LNCAP (cell line): ENCODE results near the gene FNIP1.

ENCODE experiments used
- TF ChIP-seq, protein P1 (sequence below): fragments of 450-650 bp; IDR thresholded peaks from 2 replicates; pipeline ENCODE4 v1.5.1; 2017; ENCODE audit warnings: mild to moderate bottlenecking

Gene FNIP1

DNA sequence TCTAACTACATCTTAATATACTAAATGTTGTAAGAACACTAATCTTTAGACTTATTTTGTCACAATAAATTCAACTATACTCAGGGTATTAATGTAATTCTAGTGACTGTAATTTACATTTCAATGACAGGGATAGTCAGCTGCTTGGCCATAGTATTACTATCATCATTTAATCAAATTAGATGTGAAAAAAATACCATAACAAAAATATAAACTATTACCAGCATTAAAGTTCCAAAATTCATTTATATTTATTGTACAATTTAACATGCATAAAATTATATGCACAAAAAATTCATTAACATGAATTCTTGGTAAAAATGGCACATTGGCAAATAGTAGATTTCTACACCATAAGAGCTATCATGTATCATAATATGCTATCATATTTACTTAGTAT lies 28.9 kb downstream of the FNIP1 start:
- TF ChIP-seq, protein P1, sequence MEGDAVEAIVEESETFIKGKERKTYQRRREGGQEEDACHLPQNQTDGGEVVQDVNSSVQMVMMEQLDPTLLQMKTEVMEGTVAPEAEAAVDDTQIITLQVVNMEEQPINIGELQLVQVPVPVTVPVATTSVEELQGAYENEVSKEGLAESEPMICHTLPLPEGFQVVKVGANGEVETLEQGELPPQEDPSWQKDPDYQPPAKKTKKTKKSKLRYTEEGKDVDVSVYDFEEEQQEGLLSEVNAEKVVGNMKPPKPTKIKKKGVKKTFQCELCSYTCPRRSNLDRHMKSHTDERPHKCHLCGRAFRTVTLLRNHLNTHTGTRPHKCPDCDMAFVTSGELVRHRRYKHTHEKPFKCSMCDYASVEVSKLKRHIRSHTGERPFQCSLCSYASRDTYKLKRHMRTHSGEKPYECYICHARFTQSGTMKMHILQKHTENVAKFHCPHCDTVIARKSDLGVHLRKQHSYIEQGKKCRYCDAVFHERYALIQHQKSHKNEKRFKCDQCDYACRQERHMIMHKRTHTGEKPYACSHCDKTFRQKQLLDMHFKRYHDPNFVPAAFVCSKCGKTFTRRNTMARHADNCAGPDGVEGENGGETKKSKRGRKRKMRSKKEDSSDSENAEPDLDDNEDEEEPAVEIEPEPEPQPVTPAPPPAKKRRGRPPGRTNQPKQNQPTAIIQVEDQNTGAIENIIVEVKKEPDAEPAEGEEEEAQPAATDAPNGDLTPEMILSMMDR: no peak

DNA sequence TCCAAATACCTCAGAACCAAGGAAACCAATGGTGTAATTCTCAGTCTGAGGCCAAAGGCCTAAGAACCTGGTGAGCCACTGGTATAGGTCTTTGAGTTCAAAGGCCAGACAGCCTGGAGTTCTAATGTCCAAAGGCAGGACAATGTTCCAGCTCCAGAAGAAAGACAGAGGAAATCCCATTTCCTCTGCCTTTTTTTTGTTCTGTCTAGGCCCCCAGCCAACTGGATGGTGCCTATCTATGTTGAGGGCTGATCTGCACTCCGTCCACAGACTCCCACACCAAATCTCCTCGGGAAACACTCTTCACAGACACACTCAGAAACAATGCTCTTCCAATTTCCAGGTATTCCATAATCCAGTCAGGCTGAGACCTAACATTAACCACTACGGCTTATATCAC lies 30.1 kb downstream of the FNIP1 start:
- TF ChIP-seq, protein P1: no peak

DNA sequence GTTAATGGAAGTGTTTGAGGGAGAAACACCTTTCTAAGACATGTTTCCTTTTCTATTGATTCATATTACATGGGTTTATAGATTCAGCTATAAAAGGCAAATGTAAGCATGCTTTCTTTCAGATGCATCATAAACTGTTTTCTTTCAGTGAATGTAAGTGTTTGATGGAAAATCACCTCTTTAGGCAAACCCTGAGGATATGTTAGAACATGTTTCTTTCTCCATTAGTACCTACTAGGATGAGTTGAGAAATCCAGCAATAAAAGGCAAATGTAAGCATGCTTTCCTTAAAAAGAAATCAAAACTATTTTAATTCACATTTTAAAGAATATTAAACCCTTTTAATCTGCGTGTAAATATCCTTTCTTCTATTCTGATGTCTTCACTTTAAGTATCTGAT lies 31.6 kb downstream of the FNIP1 start:
- TF ChIP-seq, protein P1: no peak

DNA sequence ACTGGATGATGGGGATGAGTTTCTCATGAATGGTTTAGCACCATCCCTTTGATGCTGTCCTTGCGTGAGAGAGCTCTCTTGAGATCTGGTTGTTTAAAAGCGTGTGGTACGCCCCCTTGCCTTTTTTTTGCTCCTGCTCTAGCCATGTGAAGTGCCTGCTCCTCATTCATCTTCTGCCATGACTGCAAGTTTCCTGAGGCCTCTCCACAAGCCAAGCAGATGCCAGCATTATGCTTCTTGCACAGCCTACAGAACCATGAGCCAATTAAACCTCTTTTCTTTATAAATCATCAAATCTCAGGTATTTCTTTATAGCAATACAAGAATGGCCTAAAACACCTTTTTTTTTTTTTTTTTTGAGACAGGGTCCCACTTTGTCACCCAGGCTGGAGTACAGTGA lies 32.8 kb downstream of the FNIP1 start:
- TF ChIP-seq, protein P1: no peak

DNA sequence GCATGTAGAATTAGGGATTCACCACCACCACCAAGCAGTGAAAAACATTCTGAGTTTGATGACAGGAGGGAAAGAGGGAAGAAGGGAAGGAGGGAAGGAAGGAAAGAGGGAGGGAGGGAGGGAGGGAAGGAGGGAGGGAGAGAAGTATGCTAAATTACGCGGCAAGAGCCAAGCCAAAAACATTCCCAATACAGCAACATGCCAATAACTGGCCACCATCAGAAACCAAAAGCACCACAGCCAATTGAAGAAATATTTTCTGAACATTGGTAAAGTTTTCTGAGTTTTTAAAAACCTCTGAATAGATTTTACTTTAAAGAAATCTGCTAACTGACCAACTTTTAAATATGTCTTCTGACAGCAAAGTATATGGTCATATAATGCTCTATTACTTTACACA lies 36.0 kb downstream of the FNIP1 start:
- TF ChIP-seq, protein P1: no peak

DNA sequence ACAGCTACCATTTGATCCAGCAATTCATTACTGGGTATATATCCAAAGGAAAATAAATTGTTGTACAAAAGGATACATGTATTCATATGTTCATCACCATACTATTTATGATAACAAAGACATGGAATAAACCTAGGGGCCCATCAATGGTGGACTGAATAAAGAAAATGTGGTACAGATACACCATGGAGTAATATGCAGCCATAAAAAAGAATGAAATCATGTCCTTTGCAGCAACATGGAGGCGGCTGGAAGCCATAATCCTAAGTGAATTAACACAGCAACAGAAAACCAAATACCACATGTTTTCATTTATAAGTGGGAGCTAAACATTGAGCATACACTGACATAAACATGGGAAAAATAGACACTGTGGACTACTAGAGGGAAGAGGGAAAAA lies 37.1 kb downstream of the FNIP1 start:
- TF ChIP-seq, protein P1: no peak

DNA sequence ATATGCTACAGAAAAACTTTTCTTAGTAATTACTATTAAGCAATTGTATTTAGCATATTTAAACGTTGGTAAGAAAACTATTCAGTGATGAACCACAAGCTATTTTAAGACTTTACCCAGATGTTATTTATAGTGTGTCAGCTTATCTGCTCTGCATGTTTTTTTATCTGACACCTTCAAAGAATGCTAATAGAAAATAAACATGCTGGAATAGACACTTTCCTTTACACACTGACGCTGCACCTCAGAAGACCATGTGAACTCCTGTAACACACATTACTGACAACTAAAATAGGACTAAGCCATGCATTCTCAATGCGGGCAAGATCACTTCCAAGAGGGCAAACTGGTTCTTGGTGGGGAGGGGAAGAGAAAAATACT lies 38.3 kb downstream of the FNIP1 start:
- TF ChIP-seq, protein P1: no peak

DNA sequence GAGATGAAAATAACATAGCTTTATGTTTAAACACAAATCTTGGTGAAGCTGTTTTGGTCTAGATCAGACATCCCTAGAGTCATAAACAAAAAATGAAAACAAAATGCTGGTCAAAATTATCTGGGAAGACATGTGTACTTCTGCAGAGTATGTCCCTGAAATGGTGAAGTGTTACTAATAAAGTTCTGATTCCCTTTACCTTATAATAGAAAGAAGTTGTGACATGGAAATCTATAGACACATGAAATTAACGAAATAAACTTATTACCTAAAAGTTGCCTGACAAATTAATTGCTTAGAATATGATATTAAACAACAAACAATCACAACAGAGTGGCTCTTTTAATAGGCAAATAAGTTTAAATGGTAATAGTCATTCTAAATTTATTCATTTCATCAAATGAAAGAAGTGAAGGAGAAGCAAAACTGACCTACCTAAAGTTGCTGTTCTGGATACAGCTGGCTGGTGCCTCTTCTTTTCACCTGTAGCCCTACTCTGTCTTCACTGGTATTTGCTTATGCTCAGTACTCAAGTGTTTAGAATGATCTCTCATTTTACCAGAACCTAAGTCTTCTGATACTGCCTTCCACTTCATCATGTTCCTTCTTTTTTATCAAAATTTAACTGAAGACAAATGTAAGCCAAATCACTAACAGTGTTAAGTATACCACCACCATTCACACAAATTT lies 38.8 kb downstream of the FNIP1 start:
- TF ChIP-seq, protein P1: no peak
